Measurements from ENCODE around the gene TNS1.
"Not testable (repeated sequence)": the region's sequence is repeated elsewhere in the genome, so short reads cannot be mapped to it uniquely, and the experiment has no call there.

TNS1 gene

GRCh38 chr2:218002845-218003180, at the start of gene TNS1:
Gene TNS1, minus strand, starts transcription at chr2:218002995. Its CDS starts 123 bp downstream, at chr2:218002872.
- H3K4me1 Mint-ChIP-seq = peaks cover 14 to 18% of the 10 kb centered on the region in 2 donors
- DNase-seq = no peak
- peaks cover 17 to 28% of the 10 kb centered on the region in 2 donors for H3K27me3 Mint-ChIP-seq
- no peak for ATAC-seq (replicated peaks)
- peak within 1 kb of the TSS; percentile 59 for H3K27ac Mint-ChIP-seq
- no peaks in the 10 kb centered on the region for H3K36me3 Mint-ChIP-seq
- H3K4me3 Mint-ChIP-seq = no peak within 1 kb of the TSS
- H3K9me3 Mint-ChIP-seq = no peaks in the 10 kb centered on the region

GRCh38 chr2:218051903-218052302, 49.1 kb upstream of the TNS1 start:
- H3K4me3 Mint-ChIP-seq = no peak overlapping the region
- no peak overlapping the region for H3K27ac Mint-ChIP-seq
- no peaks in the 10 kb centered on the region for H3K4me1 Mint-ChIP-seq
- H3K9me3 Mint-ChIP-seq = peaks cover 8 to 9% of the 10 kb centered on the region in 2 donors
- no peak for DNase-seq
- peaks cover 12 to 15% of the 10 kb centered on the region in 2 donors for H3K27me3 Mint-ChIP-seq
- no peak for ATAC-seq (replicated peaks)
- H3K36me3 Mint-ChIP-seq = peaks cover 4 to 9% of the 10 kb centered on the region in 2 donors

- ATAC-seq (replicated peaks) (no peak), DNase-seq (no peak)
- Mint-ChIP-seq H3K27me3 (peaks cover 10 to 19% of the 10 kb centered on the region in 2 donors), H3K36me3 (peaks cover 4 to 12% of the 10 kb centered on the region in 2 donors), H3K4me1 (no peaks in the 10 kb centered on the region), H3K27ac (no peak overlapping the region), H3K4me3 (no peak overlapping the region), H3K9me3 (peaks cover 8 to 18% of the 10 kb centered on the region in 2 donors)
Observed at GRCh38 chr2:218047536-218048225, 44.9 kb upstream of the TNS1 start.

GRCh38 chr2:218046238-218046637, 43.4 kb upstream of the TNS1 start:
- ATAC-seq (replicated peaks) (peak; percentile 53 to 61), DNase-seq (no peak)
- Mint-ChIP-seq H3K4me3 (no peak overlapping the region), H3K4me1 (no peaks in the 10 kb centered on the region), H3K27me3 (peaks cover 5 to 19% of the 10 kb centered on the region in 2 donors), H3K36me3 (peaks cover 4 to 12% of the 10 kb centered on the region in 2 donors), H3K27ac (no peak overlapping the region), H3K9me3 (peaks cover 8 to 18% of the 10 kb centered on the region in 2 donors)

DNA sequence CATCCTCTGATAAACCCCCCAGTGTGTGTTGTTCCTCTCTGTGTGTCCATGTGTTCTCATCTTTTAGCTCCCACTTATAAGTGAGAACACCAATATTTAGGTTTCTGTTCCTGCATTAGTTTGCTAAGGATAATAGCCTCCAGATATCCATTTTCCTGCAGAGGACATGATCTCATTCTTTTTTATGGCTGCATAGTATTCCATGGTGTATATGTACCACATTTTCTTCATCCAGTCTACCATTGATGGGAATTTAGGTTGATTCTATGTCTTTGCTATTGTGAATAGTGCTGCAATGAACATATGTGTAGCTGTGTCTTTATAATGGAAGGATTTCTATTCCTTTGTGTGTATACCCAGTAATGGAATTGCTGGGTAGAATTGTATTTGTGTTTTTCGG, 41.8 kb upstream of the TNS1 start:
- DNase-seq; H3K4me3 Mint-ChIP-seq; H3K27ac Mint-ChIP-seq; ATAC-seq (replicated peaks); H3K4me1 Mint-ChIP-seq; H3K36me3 Mint-ChIP-seq: not testable (repeated sequence)
- peaks cover 13 to 29% of the 10 kb centered on the region in 2 donors for H3K27me3 Mint-ChIP-seq
- H3K9me3 Mint-ChIP-seq = peaks cover 0 to 12% of the 10 kb centered on the region in 2 donors

GRCh38 chr2:218043701-218044109, 40.9 kb upstream of the TNS1 start:
- DNase-seq (no peak), ATAC-seq (replicated peaks) (no peak)
- Mint-ChIP-seq H3K27me3 (peaks cover 16 to 29% of the 10 kb centered on the region in 2 donors), H3K36me3 (peaks cover 0 to 3% of the 10 kb centered on the region in 2 donors), H3K4me3 (no peak overlapping the region), H3K9me3 (peaks cover 0 to 10% of the 10 kb centered on the region in 2 donors), H3K4me1 (no peaks in the 10 kb centered on the region), H3K27ac (no peak overlapping the region)

- ATAC-seq (replicated peaks) (no peak), DNase-seq (no peak)
- no peak overlapping the region for H3K27ac Mint-ChIP-seq
Observed at GRCh38 chr2:218043100-218043499, 40.3 kb upstream of the TNS1 start.

GRCh38 chr2:218041302-218042168, 38.7 kb upstream of the TNS1 start:
- Mint-ChIP-seq H3K4me3 (no peak overlapping the region), H3K4me1 (no peaks in the 10 kb centered on the region), H3K9me3 (peaks cover 0 to 9% of the 10 kb centered on the region in 2 donors), H3K27ac (no peak overlapping the region), H3K36me3 (peaks cover 0 to 3% of the 10 kb centered on the region in 2 donors), H3K27me3 (peaks cover 16 to 29% of the 10 kb centered on the region in 2 donors)
- ATAC-seq (replicated peaks) (no peak), DNase-seq (no peak)

More at GRCh38 chr2:218043100-218043499, 40.3 kb upstream of the TNS1 start:
- Mint-ChIP-seq H3K4me1 (no peaks in the 10 kb centered on the region), H3K4me3 (no peak overlapping the region), H3K27me3 (peaks cover 16 to 29% of the 10 kb centered on the region in 2 donors), H3K36me3 (peaks cover 0 to 3% of the 10 kb centered on the region in 2 donors), H3K9me3 (peaks cover 0 to 9% of the 10 kb centered on the region in 2 donors)

GRCh38 chr2:218040883-218041282, 38.1 kb upstream of the TNS1 start:
- Mint-ChIP-seq H3K27me3 (peaks cover 16 to 29% of the 10 kb centered on the region in 2 donors), H3K27ac (no peak overlapping the region), H3K4me1 (no peaks in the 10 kb centered on the region), H3K4me3 (no peak overlapping the region), H3K36me3 (peaks cover 0 to 3% of the 10 kb centered on the region in 2 donors), H3K9me3 (peaks cover 0 to 9% of the 10 kb centered on the region in 2 donors)
- ATAC-seq (replicated peaks) (no peak), DNase-seq (no peak)

DNA sequence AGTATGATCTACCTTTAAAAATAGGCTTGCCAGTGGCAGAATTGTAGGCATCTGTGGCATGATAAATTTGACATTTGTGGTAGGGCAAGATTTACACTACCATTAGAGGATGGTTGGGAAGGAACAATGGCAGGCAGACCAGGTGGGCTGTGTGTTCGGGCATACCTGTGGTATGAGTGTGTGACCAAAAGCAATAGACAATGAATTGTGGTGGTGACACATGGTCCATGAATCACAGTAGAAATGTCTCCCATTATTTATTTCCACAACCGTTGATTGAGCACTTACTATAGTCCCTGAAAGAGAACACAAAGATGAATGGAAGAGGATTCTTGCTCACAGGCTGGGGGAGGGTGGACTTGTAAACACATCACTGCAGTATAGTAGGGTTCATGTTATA, 36.4 kb upstream of the TNS1 start:
- Mint-ChIP-seq H3K36me3 (peaks cover 0 to 3% of the 10 kb centered on the region in 2 donors), H3K4me1 (peaks cover 2 to 9% of the 10 kb centered on the region in 2 donors), H3K27ac (no peak overlapping the region), H3K9me3 (peaks cover 0 to 2% of the 10 kb centered on the region in 2 donors), H3K4me3 (no peak overlapping the region), H3K27me3 (peaks cover 17 to 21% of the 10 kb centered on the region in 2 donors)
- ATAC-seq (replicated peaks) (no peak), DNase-seq (no peak)

DNA sequence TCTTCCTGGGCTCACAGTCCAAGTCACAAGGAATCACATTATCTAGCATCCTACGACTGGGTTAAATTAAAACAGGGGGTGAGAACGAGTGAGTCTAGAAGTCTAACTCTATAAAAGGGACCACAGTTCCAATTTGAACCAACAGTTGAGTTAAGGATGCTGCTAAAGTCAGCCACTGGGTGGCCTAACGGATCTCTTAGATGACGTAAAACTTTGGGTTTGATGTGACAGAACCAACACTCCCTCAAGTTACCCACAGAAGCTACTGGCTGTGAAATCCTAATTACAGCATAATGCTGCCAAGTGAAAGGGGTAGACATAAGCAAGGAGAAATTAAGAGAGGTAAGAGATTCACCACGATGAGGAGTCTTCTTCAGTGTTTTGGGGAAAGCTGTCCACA, 33.6 kb upstream of the TNS1 start:
- Mint-ChIP-seq H3K36me3 (no peaks in the 10 kb centered on the region), H3K9me3 (no peaks in the 10 kb centered on the region), H3K27me3 (peaks cover 16 to 19% of the 10 kb centered on the region in 2 donors), H3K27ac (no peak overlapping the region), H3K4me1 (peaks cover 4 to 13% of the 10 kb centered on the region in 2 donors), H3K4me3 (no peak overlapping the region)
- ATAC-seq (replicated peaks) (no peak), DNase-seq (no peak)

DNA sequence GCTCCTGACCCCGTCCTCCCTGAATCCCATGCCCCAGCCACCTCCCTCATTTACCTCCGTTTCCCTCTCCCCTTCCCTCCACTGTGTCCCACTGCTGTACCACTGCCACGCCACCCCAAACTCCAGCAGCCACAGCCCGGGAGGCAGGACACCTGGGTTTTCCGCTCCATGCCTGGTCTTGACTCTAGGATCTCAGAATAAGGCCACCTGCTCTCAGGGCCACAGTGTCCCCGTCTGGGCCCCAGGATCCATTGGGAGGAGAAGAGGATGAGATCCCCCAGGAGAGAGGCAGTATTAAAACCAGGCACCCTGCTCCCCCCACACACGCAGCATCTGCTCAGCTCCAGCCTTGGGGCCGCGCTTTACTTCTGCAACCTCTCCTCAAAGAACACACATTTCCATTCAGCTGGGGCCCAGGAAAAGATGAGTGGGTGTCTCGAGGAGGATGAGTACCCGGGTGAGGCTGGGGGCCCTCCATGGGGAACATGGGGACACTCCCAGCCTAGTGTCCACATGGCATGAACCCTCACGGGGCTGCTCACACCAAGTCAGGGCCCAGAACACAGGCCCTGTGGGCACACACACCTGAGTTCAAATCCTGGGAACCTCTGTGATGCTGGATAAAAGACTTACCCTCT, 32.8 kb upstream of the TNS1 start:
- H3K4me1 Mint-ChIP-seq = peaks cover 4 to 13% of the 10 kb centered on the region in 2 donors
- H3K27ac Mint-ChIP-seq = no peak overlapping the region
- no peaks in the 10 kb centered on the region for H3K36me3 Mint-ChIP-seq
- H3K4me3 Mint-ChIP-seq = peak overlapping the region; percentile 47 to 54
- no peaks in the 10 kb centered on the region for H3K9me3 Mint-ChIP-seq
- H3K27me3 Mint-ChIP-seq = peaks cover 10 to 16% of the 10 kb centered on the region in 2 donors
- DNase-seq = no peak
- ATAC-seq (replicated peaks) = no peak

DNA sequence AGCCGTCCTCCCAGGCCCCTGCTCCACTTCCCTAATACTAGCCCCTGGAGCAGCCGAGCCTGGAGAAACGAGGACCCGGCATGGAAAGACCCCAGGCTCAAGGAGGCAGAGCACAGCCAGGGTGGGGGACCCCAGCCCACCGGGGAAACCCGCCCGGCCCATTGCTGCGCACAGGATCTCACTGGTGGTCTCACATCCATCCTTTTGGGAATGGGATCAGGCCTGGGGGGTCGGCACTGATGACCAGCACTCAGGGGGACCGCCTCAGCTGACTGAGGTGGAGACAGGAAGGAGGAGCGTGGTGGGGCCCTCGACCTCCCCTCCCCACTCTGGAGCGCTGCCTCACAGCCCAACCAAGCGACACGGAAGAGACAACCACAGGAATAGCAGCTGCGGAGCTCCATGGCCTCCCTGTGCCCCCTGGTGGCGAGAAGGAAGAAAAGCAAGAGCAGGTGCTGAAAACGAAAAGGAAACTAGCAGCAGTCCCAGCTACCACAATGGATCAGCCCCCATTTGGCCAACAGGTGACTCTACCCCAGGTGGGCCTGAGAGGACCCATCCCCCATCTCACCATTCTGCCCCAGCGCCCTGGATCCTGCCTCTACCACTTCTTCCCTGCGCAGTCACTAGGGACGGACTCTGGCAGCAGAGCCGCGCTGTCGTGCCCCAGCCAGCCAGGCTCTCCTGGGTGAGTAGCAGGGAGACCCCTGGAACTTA, 31.9 kb upstream of the TNS1 start:
- H3K27ac Mint-ChIP-seq = peak overlapping the region; percentile 79
- DNase-seq = peak; percentile 46
- H3K4me1 Mint-ChIP-seq = peaks cover 4 to 13% of the 10 kb centered on the region in 2 donors
- H3K9me3 Mint-ChIP-seq, H3K27me3 Mint-ChIP-seq, H3K36me3 Mint-ChIP-seq: not testable (repeated sequence)
- peak; percentile 85 to 89 for ATAC-seq (replicated peaks)
- peak overlapping the region; percentile 68 to 80 for H3K4me3 Mint-ChIP-seq

All from stimulated activated naive B cell treated with anti-CD40 and anti-IgM and Interleukin-4, amounts not matched to agents 10 μg/mL and 1 μg/mL and 100 μg/mL, for 72 hours (primary cell).